GM19043 (cell line): ENCODE data around the gene NUBPL.
A peak's percentile ranks its signal among the peaks of the same experiment; 100 is the strongest.
"Not testable (repeated sequence)": the region's sequence is repeated elsewhere in the genome, so short reads cannot be mapped to it uniquely, and the experiment has no call there.

Experiments
- ATAC-seq: cut with Tn5 transposase; IDR thresholded peaks from one replicate; pipeline ENCODE4 v1.9.1; 2021; ENCODE audit warnings: low read depth; ENCODE audit not compliant: unreplicated experiment

NUBPL gene

DNA sequence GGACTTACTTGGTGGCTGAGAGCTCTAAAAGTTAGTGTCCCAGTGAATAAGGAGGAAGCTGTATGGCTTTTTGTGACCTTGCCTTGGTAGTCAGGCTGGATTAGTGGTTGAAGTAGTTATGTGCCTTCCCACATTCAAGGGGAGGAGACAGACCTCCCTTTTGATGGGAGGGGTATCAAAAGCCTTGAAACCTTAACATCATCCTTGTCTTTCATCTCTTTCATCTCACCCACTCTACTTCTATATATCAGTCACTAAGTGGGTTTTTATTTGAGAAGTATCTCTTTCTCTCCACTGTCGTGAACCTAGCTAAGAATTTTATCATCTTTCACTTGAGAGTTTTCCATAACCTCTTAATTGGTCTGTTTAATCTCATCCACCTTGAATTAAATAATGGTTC, 15.7 kb downstream of the NUBPL start:
- ATAC-seq = no peak

DNA sequence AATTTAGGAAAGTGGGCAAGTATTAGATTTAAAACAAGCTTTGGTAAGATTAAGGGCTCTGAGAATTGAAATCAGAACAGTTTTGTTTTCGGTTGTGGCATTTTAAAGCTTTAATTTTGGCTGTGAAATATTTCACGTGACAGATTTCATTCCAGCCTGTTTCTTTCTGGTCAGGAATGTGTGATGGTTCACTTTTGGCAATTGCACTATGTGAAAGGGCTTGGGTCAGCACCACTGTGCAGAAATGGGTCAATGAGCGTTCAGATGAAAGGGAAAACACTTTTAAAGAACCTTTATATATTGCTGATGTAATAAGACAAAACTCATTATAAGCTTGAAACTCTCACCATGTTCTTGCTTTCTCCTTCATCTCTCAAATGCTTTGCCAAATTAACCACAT, 17.1 kb downstream of the NUBPL start:
- no peak for ATAC-seq

DNA sequence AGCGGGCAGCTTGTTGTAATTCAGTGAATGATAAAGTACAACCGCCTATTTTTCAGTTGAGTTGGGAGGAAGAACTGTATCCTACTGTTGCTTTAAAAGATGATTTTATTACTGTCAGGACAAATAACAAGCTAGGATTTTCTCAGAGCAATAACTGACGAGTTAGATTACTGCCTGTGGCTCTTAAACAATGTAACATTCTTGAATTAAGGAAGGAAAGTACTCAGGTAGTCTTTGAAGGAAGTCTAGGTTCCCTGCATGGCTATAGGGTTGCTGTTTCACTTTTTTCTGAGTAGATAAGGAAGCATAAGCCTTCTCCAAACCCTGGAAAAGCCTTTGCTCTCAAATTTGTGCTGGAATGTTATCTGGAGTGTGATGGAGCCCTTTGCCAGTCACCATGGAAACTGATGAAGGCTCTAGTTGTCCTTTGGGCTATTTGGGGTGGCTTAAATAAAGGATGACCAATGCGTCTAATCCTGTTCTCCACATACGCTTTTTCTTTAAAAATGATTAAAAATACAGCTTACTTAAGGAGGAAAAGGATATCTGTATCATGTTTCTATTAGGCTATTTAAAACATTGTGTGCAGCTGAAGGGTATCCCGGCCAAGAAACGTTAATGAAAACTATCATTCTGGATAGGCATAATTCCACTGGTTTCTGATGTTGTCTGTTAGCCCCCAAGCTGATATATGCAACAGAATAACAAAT, 17.7 kb downstream of the NUBPL start:
- no peak for ATAC-seq

DNA sequence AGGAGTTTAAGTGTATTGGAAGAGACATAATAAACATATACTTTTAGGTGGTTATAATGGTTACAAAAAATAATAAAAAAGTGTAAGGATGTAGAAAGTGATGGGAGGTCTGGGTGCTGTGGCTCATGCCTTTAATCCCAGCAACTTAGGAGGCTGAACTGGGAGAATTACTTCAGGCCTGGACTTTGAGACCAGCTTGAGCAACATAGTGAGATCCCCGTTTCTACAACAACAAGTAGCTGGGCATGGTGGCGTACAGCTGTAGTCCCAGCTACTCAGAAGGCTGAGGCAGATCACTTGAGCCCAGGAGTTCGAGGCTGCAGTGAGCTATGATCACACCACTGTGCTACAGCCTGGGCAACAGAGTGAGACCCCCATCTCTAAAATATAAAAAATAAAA, 19.0 kb downstream of the NUBPL start:
- ATAC-seq = no peak

DNA sequence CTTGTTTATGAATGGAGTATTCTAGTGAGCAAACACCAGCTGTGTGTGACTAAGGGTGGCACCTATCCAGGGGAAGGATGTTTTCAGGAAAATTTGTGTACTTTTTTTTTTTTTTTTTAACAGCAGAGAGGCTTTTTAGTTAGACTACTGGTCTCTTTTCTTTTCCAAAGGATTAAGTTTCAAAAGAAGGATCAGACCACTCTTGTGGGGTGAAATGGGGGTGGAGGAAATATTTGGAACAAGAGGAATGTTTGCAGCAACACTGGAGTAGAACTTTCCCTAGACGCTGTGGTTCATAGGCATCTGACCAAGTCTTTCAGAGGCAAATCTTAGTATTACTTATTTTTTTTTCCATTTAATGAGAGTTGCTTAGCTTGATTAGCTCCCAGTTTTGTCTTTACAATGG, 21.1 kb downstream of the NUBPL start:
- no peak for ATAC-seq

DNA sequence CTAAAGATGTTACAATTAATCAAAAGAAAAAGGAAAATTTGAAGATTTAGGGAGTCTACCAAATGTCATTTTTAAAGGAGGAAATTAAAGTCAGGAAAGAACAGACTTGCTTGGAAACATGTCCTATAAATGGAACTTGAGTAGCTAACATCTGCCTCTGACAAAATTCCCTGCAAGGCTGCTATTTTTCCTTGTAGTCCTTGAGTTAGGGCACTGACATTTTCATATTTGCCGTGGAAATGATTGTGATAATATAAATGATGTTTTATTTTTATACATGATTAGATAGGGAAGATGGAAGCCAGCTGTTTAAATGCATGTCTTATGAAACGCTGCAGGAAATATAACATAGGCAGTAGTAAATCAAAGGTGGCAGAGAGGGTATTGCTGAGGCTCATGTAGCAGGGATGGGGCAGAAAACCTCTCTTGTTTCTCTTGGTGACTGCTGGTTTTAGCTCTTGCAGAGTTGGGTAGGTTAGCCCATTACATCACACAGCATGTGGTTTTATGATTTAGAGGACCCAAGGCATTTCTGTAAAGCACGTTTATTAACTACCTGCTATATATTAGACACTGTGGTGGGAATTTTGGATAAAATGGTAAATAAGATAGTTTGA, 21.7 kb downstream of the NUBPL start:
- no peak for ATAC-seq

DNA sequence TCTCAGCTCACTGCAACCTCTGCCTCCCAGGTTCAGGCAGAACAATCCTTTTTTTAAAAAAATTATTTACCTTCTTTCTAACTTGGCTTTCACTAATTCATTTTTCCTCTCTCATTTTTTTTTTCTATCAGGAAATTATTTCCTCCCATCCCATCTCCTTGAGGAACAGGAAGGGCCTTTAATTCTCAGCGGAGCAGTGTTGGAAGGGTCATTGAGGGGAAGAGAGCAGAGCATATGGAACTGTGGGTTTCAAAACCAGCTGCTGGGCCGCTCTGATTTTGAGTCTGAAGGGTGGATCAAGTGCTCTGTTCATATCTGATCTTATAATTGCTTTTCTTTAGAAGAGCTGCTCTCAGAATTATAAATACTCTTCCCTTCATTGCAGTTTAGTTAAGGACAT, 29.0 kb downstream of the NUBPL start:
- no peak for ATAC-seq

DNA sequence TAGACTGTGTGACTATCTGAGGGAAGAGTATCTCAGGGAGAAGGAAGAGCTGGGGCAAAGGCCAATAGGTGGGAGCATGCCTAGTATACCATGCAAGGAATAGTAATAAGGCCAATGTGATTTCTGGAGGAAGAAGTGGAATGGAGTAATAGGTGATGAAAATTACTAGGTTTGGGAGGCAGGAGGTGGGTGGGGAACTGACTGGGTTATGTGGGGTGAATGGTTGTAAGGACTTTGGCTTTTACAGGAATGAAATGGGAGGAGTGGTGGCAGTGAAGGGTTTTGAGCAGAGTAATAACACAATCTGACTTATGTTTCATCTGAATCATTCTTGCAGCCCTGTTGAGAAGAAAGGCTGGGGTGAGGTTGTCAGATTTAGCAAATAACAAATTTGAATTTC, 30.9 kb downstream of the NUBPL start:
- ATAC-seq = no peak

DNA sequence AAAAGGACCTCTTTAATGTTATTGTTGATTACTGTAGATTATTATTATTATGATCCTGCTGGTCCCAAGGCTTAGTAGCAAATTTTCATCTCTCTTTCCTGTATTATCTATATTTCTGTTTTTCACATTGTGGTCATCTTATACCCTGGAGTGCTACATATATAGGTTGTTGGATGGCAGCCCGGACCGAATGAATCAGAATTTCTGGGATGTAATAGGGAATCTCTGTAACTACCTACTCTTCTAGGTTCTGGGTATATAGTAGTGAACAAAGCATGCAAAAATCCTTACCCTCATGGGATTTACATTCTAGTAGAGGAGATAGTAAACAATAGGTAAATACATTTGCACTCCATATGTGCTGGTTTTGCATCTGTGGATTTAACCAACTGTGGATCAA, 31.4 kb downstream of the NUBPL start:
- ATAC-seq = no peak

DNA sequence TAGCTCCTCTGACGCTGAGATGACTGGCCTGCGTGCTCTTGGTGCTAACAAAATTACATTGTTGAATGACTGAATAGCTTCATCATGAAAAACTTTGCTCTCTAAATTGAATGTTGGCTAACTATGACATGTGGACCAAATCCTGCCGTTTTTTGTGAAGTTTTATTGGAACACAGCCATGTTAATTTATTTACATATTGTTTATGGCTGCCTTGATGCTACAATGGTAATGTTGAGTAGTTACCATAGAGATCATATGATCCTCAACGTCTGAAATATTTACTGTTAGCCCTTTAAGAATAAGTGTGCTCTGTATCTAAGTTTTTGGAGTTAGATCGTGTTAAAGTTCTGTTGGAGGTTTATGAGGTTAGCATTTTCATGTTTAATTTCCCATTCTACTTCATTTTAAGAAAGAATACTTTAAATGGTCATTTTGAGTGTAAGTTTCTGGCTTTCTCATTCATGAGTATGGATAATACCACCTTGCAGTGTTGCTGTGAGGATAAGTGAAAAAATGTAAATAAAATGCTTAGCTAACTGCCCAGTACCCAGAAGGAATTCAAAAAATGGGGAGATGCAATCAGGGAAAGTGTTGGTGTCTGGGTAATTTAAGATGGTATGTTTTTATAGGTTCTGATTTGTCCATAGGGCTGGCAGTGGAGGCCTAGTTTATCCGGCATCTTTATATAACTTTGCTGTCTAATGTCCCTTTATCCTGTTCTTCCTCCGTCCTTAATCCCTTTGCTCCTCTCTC, 35.3 kb downstream of the NUBPL start:
- no peak for ATAC-seq

DNA sequence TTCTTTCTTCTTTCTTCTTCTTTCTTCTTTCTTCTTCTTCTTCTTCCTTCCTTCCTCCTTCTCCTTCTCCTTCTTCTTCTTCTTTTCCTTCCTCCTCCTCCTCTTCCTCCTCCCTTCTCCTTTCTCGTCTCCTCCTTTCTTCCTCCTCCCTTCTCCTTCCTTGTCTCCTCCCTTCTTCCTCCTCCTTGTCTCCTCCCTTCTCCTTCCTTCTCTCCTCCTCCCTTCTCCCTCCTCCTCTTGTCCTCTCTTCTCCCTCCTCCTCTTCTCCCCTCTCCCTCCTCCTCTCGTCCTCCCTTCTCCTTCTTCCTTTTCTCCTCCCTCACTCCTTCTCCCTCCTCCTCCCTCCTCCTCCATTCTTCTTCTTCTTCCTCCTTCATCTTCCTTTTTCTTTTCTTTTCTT, 44.5 kb downstream of the NUBPL start:
- ATAC-seq = no peak

DNA sequence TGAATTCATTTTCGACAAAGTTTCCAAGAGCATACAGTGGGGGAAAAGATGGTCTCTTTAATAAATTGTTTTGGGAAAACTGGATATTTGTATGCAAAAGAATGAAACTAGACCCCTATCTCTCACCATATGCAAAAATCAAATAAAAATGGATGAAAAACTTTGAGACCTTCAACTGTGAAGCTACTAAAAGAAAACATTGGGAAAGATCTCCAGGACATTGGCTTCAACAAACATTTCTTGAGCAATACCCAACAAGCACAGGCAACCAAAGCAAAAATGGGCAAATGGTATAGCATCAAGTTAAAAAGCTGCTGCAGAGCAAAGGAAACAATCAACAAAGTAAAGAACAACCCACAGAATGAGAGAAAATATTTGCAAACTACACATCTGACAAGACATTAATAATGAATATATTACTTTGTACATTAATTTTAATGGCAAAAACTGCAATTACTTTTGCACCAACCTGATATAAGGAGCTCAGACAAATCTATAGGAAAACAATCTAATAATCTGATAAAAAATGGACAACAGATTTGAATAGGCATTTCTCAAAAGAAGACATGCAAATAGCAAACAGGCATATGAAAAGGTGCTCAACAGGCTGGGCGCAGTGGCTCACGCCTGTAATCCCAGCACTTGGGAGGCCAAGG, 50.7 kb downstream of the NUBPL start:
- ATAC-seq = no peak

DNA sequence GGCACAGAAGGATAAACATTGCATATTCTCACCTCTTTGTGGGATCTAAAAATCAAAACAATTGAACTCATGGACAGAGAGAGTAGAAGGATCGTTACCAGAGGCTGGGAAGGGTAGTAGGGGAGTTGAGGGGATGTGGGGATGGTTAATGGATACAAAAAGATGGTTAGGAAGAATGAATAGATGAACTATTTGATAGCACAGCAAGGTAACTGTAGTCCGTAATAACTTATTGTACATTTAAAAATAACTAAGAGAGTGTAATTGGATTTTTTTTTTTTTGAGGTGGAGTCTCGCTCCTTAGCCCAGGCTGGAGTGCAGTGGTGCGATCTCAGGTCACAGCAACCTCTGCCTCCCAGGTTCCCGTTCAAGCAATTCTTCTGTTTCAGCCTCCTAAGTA, 52.0 kb downstream of the NUBPL start:
- no peak for ATAC-seq

DNA sequence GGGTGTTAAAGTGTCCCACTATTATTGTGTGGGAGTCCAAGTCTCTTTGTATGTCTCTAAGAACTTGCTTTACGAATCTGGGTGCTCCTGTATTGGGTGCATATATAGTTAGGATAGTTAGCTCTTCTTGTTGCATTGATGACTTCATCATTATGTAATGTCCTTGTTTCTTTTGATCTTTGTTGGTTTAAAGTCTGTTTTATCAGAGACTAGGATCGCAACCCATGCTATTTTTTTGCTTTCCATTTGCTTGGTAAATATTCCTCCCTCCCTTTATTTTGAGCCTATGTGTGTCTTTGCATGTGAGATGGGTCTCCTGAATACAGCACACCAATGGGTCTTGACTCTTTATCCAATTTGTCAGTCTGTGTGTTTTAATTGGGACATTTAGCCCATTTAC, 57.7 kb downstream of the NUBPL start:
- not testable (repeated sequence) for ATAC-seq

DNA sequence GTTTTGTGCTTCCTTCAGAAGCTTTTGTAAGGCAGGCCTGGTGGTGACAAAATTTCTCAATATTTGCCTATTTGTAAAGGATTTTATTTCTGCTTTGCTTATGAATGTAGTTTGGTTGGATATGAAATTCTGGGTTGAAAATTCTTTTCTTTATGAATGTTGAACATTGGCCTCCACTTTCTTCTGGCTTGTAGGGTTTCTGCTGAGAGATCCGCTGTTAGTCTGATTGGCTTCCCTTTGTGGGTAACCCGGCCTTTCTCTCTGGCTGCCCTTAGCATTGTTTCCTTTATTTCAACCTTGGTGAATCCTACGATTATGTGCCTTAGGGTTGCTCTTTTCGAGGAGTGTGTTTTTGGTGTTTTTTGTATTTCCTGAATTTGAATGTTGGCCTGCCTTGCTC, 58.2 kb downstream of the NUBPL start:
- no peak for ATAC-seq

DNA sequence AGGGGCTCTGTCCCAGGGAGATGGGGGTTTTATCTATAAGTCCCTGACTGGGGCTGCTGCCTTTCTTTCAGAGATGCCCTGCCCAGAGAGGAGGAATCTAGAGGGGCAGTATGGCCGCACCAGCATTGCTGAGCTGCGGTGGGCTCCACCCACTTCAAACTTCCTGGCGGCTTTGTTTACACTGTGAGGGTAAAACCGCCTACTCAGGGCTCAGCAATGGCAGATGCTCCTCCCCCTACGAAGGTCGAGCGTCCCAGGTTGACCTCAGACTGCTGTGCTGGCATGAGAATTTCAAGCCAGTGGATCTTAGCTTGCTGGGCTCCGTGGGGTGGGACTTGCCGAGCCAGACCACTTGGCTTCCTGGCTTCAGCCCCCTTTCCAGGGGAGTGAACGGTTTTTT, 59.7 kb downstream of the NUBPL start:
- ATAC-seq = not testable (repeated sequence)

DNA sequence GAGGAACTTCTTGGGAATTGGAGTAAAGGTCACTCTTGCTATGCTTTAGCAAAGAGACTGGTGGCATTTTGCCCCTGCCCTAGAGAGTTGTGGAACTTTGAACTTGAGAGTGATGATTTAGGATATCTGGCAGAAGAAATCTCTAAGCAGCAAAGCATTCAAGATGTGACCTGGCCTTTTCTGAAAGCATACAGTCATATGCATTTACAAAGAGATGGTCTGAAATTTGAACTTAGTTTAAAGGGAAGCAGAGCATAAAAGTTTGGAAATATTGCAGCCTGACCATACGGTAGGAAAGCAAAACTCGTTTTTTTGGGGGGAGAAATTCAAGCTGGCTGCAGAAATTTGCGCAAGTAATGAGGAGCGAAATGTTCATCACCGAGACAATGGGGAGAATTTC, 60.9 kb downstream of the NUBPL start:
- ATAC-seq = no peak

DNA sequence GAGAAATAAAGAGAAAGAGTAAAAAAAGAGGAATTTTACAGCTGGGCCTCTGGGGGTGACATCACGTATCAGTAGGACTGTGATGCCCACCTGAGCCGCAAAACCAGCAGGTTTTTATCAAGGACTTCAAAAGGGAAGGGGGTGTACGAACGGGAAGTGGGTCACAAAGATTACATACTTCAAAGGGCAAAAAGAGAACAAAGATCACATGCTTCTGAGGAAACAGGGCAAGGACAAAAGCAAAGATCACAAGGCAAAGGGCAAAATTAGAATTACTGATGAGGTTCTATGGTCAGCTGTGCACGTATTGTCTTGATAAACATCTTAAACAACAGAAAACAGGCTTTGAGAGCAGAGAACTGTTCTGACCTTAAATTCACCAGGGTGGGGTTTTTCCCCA, 91.7 kb downstream of the NUBPL start:
- not testable (repeated sequence) for ATAC-seq

DNA sequence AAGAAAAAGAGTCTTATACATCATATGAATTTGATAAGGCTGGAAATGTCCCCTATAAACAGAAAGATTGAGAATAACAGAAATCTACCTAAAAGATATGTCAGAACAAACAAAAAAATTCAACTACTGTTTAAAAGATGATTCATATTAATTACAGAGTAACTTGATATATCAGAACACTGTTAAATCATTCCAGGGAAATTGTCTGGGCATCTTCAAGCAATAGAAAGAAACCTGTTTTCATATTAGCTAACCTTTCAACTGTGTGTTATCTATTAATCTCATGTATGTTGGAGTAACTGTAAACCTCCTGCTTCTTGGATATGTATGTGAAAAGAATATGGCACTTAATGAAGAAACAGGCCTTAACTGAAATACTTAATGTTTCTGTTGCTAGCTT, 96.7 kb downstream of the NUBPL start:
- ATAC-seq = no peak

DNA sequence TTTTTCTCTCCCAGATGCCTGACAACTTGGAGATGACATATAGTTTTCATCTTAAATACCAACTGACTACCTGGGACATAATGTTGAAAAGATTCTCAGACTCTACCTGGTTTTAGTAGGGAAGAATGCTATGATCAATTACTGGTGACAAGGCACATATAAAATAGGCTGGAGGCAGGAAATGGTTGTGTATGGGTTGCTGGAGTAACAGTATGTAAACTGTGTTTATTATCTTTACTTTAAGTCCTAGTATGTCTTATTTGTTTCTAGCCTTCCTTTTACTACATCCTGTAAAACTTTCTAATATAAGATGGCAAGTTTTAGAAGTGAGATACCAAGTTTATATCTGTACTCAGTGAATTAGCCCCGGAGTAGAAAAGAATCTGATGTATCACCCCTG, 98.1 kb downstream of the NUBPL start:
- no peak for ATAC-seq

DNA sequence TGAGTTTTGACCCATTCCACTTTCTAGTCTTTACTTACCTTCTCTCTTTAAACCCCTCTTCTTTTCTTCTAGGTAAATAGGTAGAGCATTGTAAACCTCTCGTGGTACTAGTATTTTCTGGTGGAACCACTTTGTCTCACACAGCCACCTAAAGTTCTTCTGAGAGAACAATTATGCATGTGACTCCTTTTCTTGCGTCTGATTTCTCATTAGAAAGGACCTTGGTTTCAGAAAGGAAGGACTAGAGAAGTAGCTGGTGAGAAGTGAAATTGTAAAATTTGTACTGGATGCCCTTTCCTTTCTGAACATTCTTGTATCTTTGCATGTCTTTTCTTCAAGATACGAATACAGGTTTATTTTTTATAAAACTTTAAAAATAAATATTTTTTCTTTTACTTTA, 99.0 kb downstream of the NUBPL start:
- ATAC-seq = peak; percentile 82
